SH-SY5Y (cell line): Measurements from ENCODE around the gene ANKS6.

Source experiments
- GATA2 ChIP-seq: IDR thresholded peaks from 2 replicates; pipeline ENCODE4 v1.6.1; 2011; ENCODE audit warnings: mild to moderate bottlenecking, low read depth, low read length
- GATA3 ChIP-seq: IDR thresholded peaks from 2 replicates; pipeline ENCODE4 v1.6.1; 2011; ENCODE audit warnings: low read depth, mild to moderate bottlenecking, low read length, moderate library complexity

GRCh38 chr9:98773721-98774120 is 22.6 kb downstream of the ANKS6 start:
- TF ChIP-seq GATA2, result no peak
- TF ChIP-seq GATA3, result no peak
